Caco-2 (cell line): Measurements from ENCODE around the gene BCKDK. TPM values are rescaled to one million over a fixed set of nuclear protein-coding genes. Genes with fewer than 3 reads are reported as not detected.
A peak's percentile ranks its signal among the peaks of the same experiment; 100 is the strongest.
"Not testable (repeated sequence)": the region's sequence is repeated elsewhere in the genome, so short reads cannot be mapped to it uniquely, and the experiment has no call there.

Source experiments
- BruUV-seq: library from RNA; stranded (reverse); fragments of 400-500 nt; replicated peaks from 2 replicates; lab custom pipeline; 2021; lab: Mats Ljungman, UMichigan
- CTCF ChIA-PET: fragments of 300-600 bp; sonication (Branson Sonifier 250); formaldehyde crosslinking; loops from one replicate; lab custom pipeline; 2022; ENCODE audit warnings: antibody characterized with exemption; lab: Charles Lee
- POLR2A ChIA-PET: fragments of 300-600 bp; sonication (Branson Sonifier 250); formaldehyde crosslinking; loops from one replicate; lab custom pipeline; 2022; ENCODE audit warnings: antibody characterized with exemption; lab: Charles Lee
- DNase-seq, 2 experiments: peaks; one replicate each; pipeline versions ENCODE4 v3.0.0 to v3.0.0-alpha.2; 2020 to 2022
- H3K27me3 ChIP-seq: replicated peaks from 2 replicates; pipeline ENCODE4 v1.6.0; 2011; ENCODE audit warnings: low read length; ENCODE audit not compliant: control insufficient read depth, insufficient read depth
- H3K36me3 ChIP-seq: 2 replicates; pipeline ENCODE4 v1.5.1; 2011; ENCODE audit warnings: low read length; ENCODE audit not compliant: control insufficient read depth, insufficient read depth
- H3K4me1 ChIP-seq: fragments of 250-450 bp; sonication (Bioruptor Pico); 2 replicates; pipeline ENCODE4 v1.5.1; 2020; ENCODE audit warnings: mild to moderate bottlenecking
- H3K4me3 ChIP-seq: 2 replicates; pipeline ENCODE4 v1.5.1; 2011; ENCODE audit warnings: low read depth, mild to moderate bottlenecking, control low read depth, low read length
- H3K9me3 ChIP-seq: fragments of 250-450 bp; sonication (Bioruptor Pico); 2 replicates; pipeline ENCODE4 v1.5.1; 2020; ENCODE audit warnings: mild to moderate bottlenecking, moderate library complexity
- H3K27ac Mint-ChIP-seq: one replicate; pipeline ENCODE4 v1.8.0; 2022; ENCODE audit warnings: mixed read lengths; ENCODE audit not compliant: unreplicated experiment
- H3K27me3 Mint-ChIP-seq: one replicate; pipeline ENCODE4 v1.8.0; 2022; ENCODE audit warnings: mixed read lengths; ENCODE audit not compliant: insufficient read depth, unreplicated experiment
- H3K36me3 Mint-ChIP-seq: one replicate; pipeline ENCODE4 v1.8.0; 2022; ENCODE audit warnings: mild to moderate bottlenecking, mixed read lengths; ENCODE audit not compliant: insufficient read depth, unreplicated experiment
- H3K4me1 Mint-ChIP-seq: one replicate; pipeline ENCODE4 v1.8.0; 2022; ENCODE audit warnings: low read depth, mixed read lengths; ENCODE audit not compliant: unreplicated experiment
- H3K4me3 Mint-ChIP-seq: one replicate; pipeline ENCODE4 v1.8.0; 2022; ENCODE audit warnings: mild to moderate bottlenecking, moderate library complexity, mixed read lengths; ENCODE audit not compliant: unreplicated experiment
- H3K9me3 Mint-ChIP-seq: one replicate; pipeline ENCODE4 v1.8.0; 2022; ENCODE audit warnings: mixed read lengths; ENCODE audit not compliant: unreplicated experiment
- intact Hi-C: fragments of 100-400 bp; cut with micrococcal nuclease; formaldehyde crosslinking; loops from one replicate; pipeline ENCODE4 v1.10.0; 2022; ENCODE audit not compliant: unreplicated experiment
- total RNA-seq: library from RNA; stranded (reverse); gene quantifications from 2 replicates; pipeline ENCODE4 v1.2.3, GENCODE V29; 2022
- TF ChIP-seq, protein P1 (sequence below), 2 experiments: fragments of 200-600 bp in 1 of 2; IDR thresholded peaks; 1 replicate in 1 of 2; 2 replicates in 1 of 2; pipeline versions ENCODE4 v1.5.1 to v1.8.0; 2011 to 2022; ENCODE audit warnings: antibody characterized with exemption in 1 of 2, control low read depth in 1 of 2, inconsistent platforms in 1 of 2, low read depth in 1 of 2, low read length in 1 of 2, mild to moderate bottlenecking in 1 of 2, moderate library complexity in 1 of 2; ENCODE audit not compliant: insufficient read depth in 1 of 2, severe bottlenecking in 1 of 2, unreplicated experiment in 1 of 2

BCKDK gene
- total RNA-seq, 1 experiment from 2014 or later = 34.1 TPM

DNA sequence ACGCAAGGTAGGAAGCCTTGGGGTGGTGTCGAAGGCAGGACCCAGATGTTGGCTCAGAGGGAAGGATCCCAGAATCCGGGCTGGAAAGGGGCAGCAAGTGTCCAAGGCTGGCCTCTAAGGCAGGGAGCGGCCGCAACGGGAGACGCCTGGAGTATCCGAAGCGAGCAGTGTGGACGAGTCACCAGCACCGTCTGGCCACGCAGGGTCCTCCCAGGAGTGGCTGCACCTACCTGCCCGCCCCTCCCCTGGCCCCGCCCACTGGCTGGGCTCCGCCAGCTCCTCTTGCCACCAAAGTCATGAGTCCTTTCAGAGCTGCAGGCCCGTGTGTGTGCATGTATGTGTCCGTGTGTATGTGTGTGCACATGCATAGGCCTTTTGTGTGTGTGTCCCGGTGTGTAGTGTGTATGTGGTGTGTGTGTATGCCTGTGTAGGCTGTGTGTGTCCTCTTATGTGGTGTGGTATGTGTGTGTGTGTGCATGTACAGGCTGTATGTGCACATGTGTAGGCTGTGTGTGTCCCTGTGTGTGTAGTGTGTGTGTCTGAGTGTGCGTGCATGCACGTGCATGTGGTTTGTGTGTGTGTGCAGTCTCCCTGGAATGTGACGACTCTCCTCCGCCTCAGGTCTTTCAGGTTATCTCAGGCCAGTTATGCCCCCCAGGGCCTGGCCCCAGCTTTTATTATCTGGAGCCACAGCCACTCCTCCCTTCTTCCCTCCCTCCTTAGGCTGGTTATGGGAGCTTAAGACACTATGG lies 27.5 kb downstream of the BCKDK start, which contains the start of gene PRSS8:
Gene PRSS8, minus strand, starts transcription at position 193 of the 752 bp plus-strand sequence. CDS start 229 bp downstream, outside the sequence.
- no TSS peak for BruUV-seq
- DNase-seq = peak; percentile 85 to 89
- TF ChIP-seq, protein P1, sequence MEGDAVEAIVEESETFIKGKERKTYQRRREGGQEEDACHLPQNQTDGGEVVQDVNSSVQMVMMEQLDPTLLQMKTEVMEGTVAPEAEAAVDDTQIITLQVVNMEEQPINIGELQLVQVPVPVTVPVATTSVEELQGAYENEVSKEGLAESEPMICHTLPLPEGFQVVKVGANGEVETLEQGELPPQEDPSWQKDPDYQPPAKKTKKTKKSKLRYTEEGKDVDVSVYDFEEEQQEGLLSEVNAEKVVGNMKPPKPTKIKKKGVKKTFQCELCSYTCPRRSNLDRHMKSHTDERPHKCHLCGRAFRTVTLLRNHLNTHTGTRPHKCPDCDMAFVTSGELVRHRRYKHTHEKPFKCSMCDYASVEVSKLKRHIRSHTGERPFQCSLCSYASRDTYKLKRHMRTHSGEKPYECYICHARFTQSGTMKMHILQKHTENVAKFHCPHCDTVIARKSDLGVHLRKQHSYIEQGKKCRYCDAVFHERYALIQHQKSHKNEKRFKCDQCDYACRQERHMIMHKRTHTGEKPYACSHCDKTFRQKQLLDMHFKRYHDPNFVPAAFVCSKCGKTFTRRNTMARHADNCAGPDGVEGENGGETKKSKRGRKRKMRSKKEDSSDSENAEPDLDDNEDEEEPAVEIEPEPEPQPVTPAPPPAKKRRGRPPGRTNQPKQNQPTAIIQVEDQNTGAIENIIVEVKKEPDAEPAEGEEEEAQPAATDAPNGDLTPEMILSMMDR (IDR thresholded peaks at IDR 0.05; ENCODE audit: insufficient read depth in 1 of 2, low read depth in 1 of 2, low read length in 1 of 2, severe bottlenecking in 1 of 2, unreplicated experiment in 1 of 2) = no peak
- H3K9me3 ChIP-seq = no peaks in the 10 kb centered on the region
- CTCF ChIA-PET = interaction anchor here (0.5 to 2.1 kb wide), 4 partner anchors 18 to 452 kb away, joined by 3 to 12 read pairs (median 4); partner anchors contain the start of genes HSD3B7 and KAT8
- POLR2A ChIA-PET = interaction anchor here (0.6 to 3.7 kb wide), 5 partner anchors 18 to 158 kb away, joined by 3 to 52 read pairs (median 4); partner anchors contain the start of genes KAT8, ZNF646 and ZNF668
- peak within 1 kb of the TSS; percentile 78 for H3K4me3 ChIP-seq
- Mint-ChIP-seq H3K4me1 (peaks cover 54% of the 10 kb centered on the region), H3K9me3 (no peaks in the 10 kb centered on the region), H3K27me3 (no peaks in the 10 kb centered on the region), H3K36me3 (peaks cover 69% of the 10 kb centered on the region), H3K27ac (peak within 1 kb of the TSS; percentile 75), H3K4me3 (peak within 1 kb of the TSS; percentile 76)
- H3K4me1 ChIP-seq = peaks cover 85% of the 10 kb centered on the region
- intact Hi-C loops = loop anchor here (1.0 to 10.0 kb wide), 2 partner anchors 18 to 319 kb away; partner anchors contain the start of genes ARMC5 and KAT8
- no peaks in the 10 kb centered on the region for H3K27me3 ChIP-seq
- H3K36me3 ChIP-seq = peaks cover 6% of the 10 kb centered on the region

DNA sequence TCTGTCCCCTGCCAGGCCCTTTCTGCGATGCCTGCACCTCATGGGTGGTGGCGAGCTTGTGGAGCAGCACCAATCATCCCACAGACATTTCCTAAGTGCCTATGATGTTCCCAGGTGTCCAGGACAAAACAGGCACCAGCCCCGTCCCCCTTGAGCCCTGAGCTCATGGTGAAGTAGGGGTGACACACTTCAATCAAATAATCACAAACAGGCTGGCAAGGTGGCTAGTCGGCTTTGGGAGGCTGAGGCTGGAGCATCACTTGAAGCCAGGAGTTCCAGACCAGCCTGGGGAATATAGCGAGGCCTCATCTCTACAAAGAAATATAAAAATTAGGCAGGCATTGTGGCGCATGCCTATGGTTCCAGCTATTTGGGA lies 28.1 kb downstream of the BCKDK start:
- Histone ChIP-seq H3K9me3 (no peaks in the 10 kb centered on the region), H3K4me1 (peaks cover 87% of the 10 kb centered on the region), H3K27me3 (no peaks in the 10 kb centered on the region), H3K36me3 (peaks cover 6% of the 10 kb centered on the region), H3K4me3 (no peak overlapping the region; the same call in 1 of the 2 replicates)
- intact Hi-C loops = loop anchor here (10.0 kb wide), 1 partner anchor 319 kb away; the partner anchor contains the start of gene ARMC5
- BruUV-seq = no TSS peak
- Mint-ChIP-seq H3K27ac (peak overlapping the region; percentile 75), H3K9me3 (no peaks in the 10 kb centered on the region), H3K27me3 (no peaks in the 10 kb centered on the region), H3K36me3 (peaks cover 67% of the 10 kb centered on the region), H3K4me1 (peaks cover 52% of the 10 kb centered on the region), H3K4me3 (peak overlapping the region; percentile 76)
- no peak for DNase-seq
- TF ChIP-seq, protein P1 (IDR thresholded peaks at IDR 0.05; ENCODE audit: insufficient read depth in 1 of 2, low read depth in 1 of 2, low read length in 1 of 2, severe bottlenecking in 1 of 2, unreplicated experiment in 1 of 2) = no peak
- ChIA-PET POLR2A (interaction anchor here (0.6 to 3.7 kb wide), 4 partner anchors 19 to 158 kb away, joined by 3 to 52 read pairs (median 4); partner anchors contain the start of genes KAT8, ZNF646 and ZNF668), CTCF (interaction anchor here (0.6 to 2.1 kb wide), 3 partner anchors 19 to 317 kb away, joined by 3 to 12 read pairs (median 4); partner anchors contain the start of genes HSD3B7 and KAT8)

DNA sequence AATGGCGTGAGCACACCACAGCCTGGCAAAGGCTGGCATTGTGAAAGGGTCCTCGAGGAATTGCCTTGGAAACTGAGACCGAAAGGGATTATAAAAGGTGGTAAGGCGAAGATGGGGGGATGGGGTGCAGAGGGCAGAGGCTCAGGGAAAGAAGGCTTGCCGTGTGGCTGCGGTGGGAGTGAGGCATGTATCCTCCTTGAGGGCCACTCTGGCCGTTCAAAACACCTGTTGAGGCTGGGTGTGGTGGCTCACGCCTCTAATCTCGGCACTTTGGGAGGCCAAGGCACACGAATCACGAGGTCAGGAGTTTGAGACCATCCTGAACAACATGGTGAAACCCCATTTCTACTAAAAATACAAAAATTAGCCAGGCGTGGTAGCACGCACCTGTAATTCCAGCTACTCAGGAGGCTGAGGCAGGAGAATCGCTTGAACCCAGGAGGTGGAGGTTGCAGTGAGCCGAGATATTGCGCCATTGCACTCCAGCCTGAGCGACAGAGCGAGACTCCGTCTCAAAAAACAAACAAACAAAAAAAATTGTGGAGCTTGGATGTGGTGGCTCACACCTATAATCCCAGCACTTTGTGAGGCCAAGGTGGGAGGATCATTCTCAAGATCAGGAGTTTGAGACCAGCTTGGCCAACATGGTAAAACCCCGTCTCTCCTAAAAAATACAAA lies 28.8 kb downstream of the BCKDK start:
- CTCF ChIA-PET, H3K4me3 Mint-ChIP-seq, H3K9me3 ChIP-seq, H3K36me3 ChIP-seq, H3K9me3 Mint-ChIP-seq, BruUV-seq, H3K27me3 Mint-ChIP-seq, H3K27me3 ChIP-seq, DNase-seq, H3K4me3 ChIP-seq: not testable (repeated sequence)
- H3K27ac Mint-ChIP-seq = peak overlapping the region; percentile 75
- peaks cover 48% of the 10 kb centered on the region for H3K4me1 Mint-ChIP-seq
- H3K36me3 Mint-ChIP-seq = peaks cover 60% of the 10 kb centered on the region
- H3K4me1 ChIP-seq = peaks cover 87% of the 10 kb centered on the region
- intact Hi-C loops = loop anchor here (10.0 kb wide), 1 partner anchor 318 kb away; the partner anchor contains the start of gene ARMC5
- POLR2A ChIA-PET = interaction anchor here (3.7 kb wide), 1 partner anchor 20 kb away, joined by 52 read pairs; the partner anchor contains the start of gene KAT8
